ENCODE measurements around the gene ARHGEF4. TPM values are rescaled to one million over a fixed set of nuclear protein-coding genes. Genes with fewer than 3 reads are reported as not detected.

The ARHGEF4 gene
- total RNA-seq, 1 experiment from 2014 or later, result 12.6 TPM

- H3K56ac ChIP-seq (ENCODE audit: insufficient read length, low read depth, low read length), result no peak overlapping the region
- no peaks in the 10 kb centered on the region for H3K9me3 ChIP-seq (ENCODE audit: control insufficient read depth, low read depth, low read length)
- no peaks in the 10 kb centered on the region; the same call in 1 of the 2 replicates for H3K27me3 ChIP-seq (ENCODE audit: insufficient read depth, low read length)
- H3K23me2 ChIP-seq (ENCODE audit: insufficient read length, low read depth, low read length, poor library complexity, severe bottlenecking), result no peaks in the 10 kb centered on the region
- H3K27ac ChIP-seq (ENCODE audit: insufficient read length, low read depth, low read length), result no peak overlapping the region
- no peaks in the 10 kb centered on the region for H4K20me1 ChIP-seq (ENCODE audit: control insufficient read depth, insufficient read depth, insufficient read length)
- no peak overlapping the region for H2BK5ac ChIP-seq (ENCODE audit: insufficient read length, low read length)
- TF ChIP-seq CTCF (conservative IDR thresholded peaks at IDR 0.05), result no peak
- H3K18ac ChIP-seq (ENCODE audit: insufficient read length, low read depth, low read length), result no peak overlapping the region
- H3K9ac ChIP-seq (ENCODE audit: extremely low read depth, insufficient read length, low read length), result no peak overlapping the region
- H2BK20ac ChIP-seq (ENCODE audit: low read depth, low read length, poor library complexity, severe bottlenecking), result no peak overlapping the region
- no peak overlapping the region for H2BK12ac ChIP-seq (ENCODE audit: insufficient read length, low read depth, low read length)
- H2BK15ac ChIP-seq (ENCODE audit: low read depth, low read length), result no peak overlapping the region
- H2AFZ ChIP-seq (ENCODE audit: low read length), result no peak overlapping the region
- no peak overlapping the region for H3K23ac ChIP-seq (ENCODE audit: insufficient read length, low read depth, low read length)
- H3K4me1 ChIP-seq (ENCODE audit: insufficient read depth, low read length), result no peaks in the 10 kb centered on the region
- H3K14ac ChIP-seq (ENCODE audit: insufficient read depth, low read length), result no peak overlapping the region
- H3K4me2 ChIP-seq (ENCODE audit: insufficient read depth, insufficient read length, low read length), result no peak overlapping the region
- no CpG with 5 or more reads among the region's 8 CpGs for WGBS (ENCODE audit: extremely low coverage, insufficient read length, low lambda C conversion rate)
- H3K79me1 ChIP-seq (ENCODE audit: insufficient read depth, low read depth, low read length, poor library complexity, severe bottlenecking), result no peaks in the 10 kb centered on the region
- no peak overlapping the region for H4K5ac ChIP-seq (ENCODE audit: insufficient read length, low read depth, low read length)
- H4K8ac ChIP-seq (replicated peaks; ENCODE audit: insufficient read length, low read depth, low read length), result no peak overlapping the region
- Mint-ChIP-seq H3K9me3 (peaks cover 4 to 12% of the 10 kb centered on the region in 2 experiments), H3K27me3 (ENCODE audit: low read depth) (no peaks in the 10 kb centered on the region; the same call in 1 of the 2 replicates), H3K4me3 (no peak overlapping the region; a peak in 1 of 5 replicates), H3K36me3 (ENCODE audit: insufficient read depth in 1 of 3, low read depth in 3 of 3) (peaks cover 3 to 12% (median 6%) of the 10 kb centered on the region in 3 experiments; a peak in 5 of 7 replicates), H3K27ac (no peak overlapping the region), H3K4me1 (peaks cover 8 to 20% of the 10 kb centered on the region in 2 experiments)
- no peak overlapping the region for H3T11ph ChIP-seq (ENCODE audit: low read length)
- no peak overlapping the region for H2AK5ac ChIP-seq (ENCODE audit: insufficient read length, low read length)
- H4K91ac ChIP-seq (ENCODE audit: insufficient read length, low read depth, low read length), result no peak overlapping the region
- H2BK120ac ChIP-seq (ENCODE audit: low read depth, low read length, poor library complexity, severe bottlenecking), result no peak overlapping the region
- H3K4ac ChIP-seq (ENCODE audit: low read depth, low read length), result no peak overlapping the region
- no peaks in the 10 kb centered on the region for H3K79me2 ChIP-seq (ENCODE audit: insufficient read depth, low read length)
- DNase-seq, result no peak
These were observed 84.4 kb downstream of the ARHGEF4 start for GRCh38 chr2:130921164-130921476.
